Neural cell (in vitro differentiated cells): ENCODE data around the gene METTL16.

Source experiments
- RAD21 ChIP-seq: fragments of 450-650 bp; conservative IDR thresholded peaks from 2 replicates; pipeline ENCODE4 v1.6.1; 2014; ENCODE audit warnings: antibody characterized with exemption, mild to moderate bottlenecking, moderate library complexity
- TAF1 ChIP-seq: IDR thresholded peaks from 2 replicates; pipeline ENCODE4 v1.6.1; 2012; ENCODE audit warnings: low read depth
- TF ChIP-seq, protein P1 (sequence below): fragments of 450-650 bp; IDR thresholded peaks from 2 replicates; pipeline ENCODE4 v1.5.1; 2014; ENCODE audit warnings: antibody characterized with exemption, mild to moderate bottlenecking, moderate library complexity; ENCODE audit not compliant: poor library complexity, severe bottlenecking
- TF ChIP-seq, protein P2 (sequence below): IDR thresholded peaks from 2 replicates; pipeline ENCODE4 v1.6.1; 2012; ENCODE audit warnings: borderline replicate concordance

DNA sequence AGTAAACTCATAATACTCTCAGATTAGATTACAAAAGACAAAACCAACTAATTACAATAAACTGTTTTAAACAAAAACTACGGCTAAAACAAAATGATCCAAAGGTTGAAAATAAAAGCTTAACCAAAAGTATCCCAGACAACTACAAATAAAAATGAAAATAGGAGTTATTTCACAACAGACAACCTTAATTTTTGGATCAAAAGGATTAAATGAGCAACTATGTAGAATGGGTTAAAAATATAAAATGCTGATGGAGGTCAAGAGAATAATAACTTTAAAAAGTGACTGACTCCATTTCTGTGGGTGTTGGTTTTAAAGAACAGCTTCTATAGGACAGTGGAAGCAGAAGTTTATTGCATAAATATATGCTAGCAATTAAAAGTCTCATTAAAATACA is 28.6 kb downstream of the METTL16 start:
- no peak for TF ChIP-seq RAD21
- TF ChIP-seq, protein P1, sequence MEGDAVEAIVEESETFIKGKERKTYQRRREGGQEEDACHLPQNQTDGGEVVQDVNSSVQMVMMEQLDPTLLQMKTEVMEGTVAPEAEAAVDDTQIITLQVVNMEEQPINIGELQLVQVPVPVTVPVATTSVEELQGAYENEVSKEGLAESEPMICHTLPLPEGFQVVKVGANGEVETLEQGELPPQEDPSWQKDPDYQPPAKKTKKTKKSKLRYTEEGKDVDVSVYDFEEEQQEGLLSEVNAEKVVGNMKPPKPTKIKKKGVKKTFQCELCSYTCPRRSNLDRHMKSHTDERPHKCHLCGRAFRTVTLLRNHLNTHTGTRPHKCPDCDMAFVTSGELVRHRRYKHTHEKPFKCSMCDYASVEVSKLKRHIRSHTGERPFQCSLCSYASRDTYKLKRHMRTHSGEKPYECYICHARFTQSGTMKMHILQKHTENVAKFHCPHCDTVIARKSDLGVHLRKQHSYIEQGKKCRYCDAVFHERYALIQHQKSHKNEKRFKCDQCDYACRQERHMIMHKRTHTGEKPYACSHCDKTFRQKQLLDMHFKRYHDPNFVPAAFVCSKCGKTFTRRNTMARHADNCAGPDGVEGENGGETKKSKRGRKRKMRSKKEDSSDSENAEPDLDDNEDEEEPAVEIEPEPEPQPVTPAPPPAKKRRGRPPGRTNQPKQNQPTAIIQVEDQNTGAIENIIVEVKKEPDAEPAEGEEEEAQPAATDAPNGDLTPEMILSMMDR: no peak
- TF ChIP-seq, protein P2, sequence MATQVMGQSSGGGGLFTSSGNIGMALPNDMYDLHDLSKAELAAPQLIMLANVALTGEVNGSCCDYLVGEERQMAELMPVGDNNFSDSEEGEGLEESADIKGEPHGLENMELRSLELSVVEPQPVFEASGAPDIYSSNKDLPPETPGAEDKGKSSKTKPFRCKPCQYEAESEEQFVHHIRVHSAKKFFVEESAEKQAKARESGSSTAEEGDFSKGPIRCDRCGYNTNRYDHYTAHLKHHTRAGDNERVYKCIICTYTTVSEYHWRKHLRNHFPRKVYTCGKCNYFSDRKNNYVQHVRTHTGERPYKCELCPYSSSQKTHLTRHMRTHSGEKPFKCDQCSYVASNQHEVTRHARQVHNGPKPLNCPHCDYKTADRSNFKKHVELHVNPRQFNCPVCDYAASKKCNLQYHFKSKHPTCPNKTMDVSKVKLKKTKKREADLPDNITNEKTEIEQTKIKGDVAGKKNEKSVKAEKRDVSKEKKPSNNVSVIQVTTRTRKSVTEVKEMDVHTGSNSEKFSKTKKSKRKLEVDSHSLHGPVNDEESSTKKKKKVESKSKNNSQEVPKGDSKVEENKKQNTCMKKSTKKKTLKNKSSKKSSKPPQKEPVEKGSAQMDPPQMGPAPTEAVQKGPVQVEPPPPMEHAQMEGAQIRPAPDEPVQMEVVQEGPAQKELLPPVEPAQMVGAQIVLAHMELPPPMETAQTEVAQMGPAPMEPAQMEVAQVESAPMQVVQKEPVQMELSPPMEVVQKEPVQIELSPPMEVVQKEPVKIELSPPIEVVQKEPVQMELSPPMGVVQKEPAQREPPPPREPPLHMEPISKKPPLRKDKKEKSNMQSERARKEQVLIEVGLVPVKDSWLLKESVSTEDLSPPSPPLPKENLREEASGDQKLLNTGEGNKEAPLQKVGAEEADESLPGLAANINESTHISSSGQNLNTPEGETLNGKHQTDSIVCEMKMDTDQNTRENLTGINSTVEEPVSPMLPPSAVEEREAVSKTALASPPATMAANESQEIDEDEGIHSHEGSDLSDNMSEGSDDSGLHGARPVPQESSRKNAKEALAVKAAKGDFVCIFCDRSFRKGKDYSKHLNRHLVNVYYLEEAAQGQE: no peak
- no peak for TF ChIP-seq TAF1
